NT2/D1 (cell line): Measurements from ENCODE around the gene SIRT3.

Experiments used
- SUZ12 ChIP-seq: IDR thresholded peaks from 2 replicates; pipeline ENCODE4 v1.6.1; 2011; ENCODE audit not compliant: insufficient read length, insufficient read depth; ENCODE audit errors: extremely low read depth
- YY1 ChIP-seq: IDR thresholded peaks from 2 replicates; pipeline ENCODE4 v1.6.1; 2011; ENCODE audit not compliant: insufficient read length, insufficient read depth
- ZNF274 ChIP-seq: IDR thresholded peaks from 2 replicates; pipeline ENCODE4 v1.6.1; 2011; ENCODE audit warnings: mild to moderate bottlenecking, low read depth, low read length

DNA sequence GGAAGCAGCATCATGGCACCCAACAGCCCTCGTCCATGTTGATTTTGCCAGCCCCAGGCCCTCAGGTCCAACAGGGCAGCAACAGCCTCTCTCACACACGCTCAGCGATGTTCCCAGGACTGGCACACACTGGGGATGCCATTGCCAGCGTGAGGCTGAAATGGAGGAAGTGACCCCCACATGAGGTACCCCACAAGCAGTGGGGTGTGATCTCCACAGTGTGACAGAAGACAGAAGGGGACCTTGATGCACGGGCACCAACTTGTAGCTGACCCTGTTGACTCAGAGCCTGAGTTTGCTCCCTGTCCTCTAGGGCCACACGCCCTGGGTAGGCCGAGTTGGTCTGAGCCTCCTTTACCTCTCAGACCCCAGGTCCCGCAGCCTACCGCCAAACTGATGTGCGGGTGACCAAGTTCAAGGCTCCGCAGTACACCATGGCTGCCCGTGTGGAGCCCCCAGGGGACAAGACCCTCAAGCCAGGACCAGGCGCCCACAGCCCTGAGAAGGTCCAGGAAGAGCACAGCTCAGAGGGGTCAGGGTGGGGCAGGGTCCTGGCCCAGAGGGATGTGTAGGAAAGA, 37.0 kb downstream of the SIRT3 start:
- TF ChIP-seq SUZ12: no peak
- no peak for TF ChIP-seq ZNF274
- TF ChIP-seq YY1: no peak
